LNCaP clone FGC (cell line): Measurements from ENCODE around the gene KCTD16.

Experiments
- DNase-seq: peaks from one replicate; pipeline ENCODE4 v3.0.0-alpha.2; 2011; ENCODE audit warnings: low read depth
- H3K4me3 ChIP-seq: 2 replicates; pipeline ENCODE4 v1.5.1; 2011; ENCODE audit warnings: mild to moderate bottlenecking, low read depth, low read length, control low read depth
- CTCF ChIP-seq: IDR thresholded peaks from 2 replicates; pipeline ENCODE4 v1.5.1; 2012; ENCODE audit warnings: mild to moderate bottlenecking; ENCODE audit not compliant: control insufficient read depth, insufficient read depth; ENCODE audit errors: extremely low read depth

Gene KCTD16

GRCh38 chr5:144307736-144308135, 137.1 kb downstream of the KCTD16 start:
- H3K4me3 ChIP-seq: no peak overlapping the region
- no peak for DNase-seq
- TF ChIP-seq CTCF: no peak

DNA sequence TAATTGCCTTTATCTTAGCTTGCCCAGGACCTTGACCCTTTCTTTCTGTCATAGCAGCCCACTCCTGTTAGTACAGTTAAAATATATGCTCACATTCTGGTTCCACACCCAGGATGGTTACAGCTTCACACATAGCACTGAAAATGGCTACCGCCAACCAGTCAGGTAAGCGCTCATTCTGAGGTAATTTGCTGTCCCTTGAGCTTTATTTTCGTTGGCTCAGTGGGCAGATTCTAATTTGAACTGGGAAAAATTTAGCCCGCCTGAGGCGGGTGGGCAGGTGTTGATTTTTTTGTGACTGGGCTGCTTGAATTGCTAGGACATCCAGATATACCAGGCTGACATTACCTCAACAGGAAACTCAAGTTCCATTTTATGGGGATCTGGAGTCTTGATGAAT, 137.5 kb downstream of the KCTD16 start:
- TF ChIP-seq CTCF: no peak
- no peak for DNase-seq
- H3K4me3 ChIP-seq: no peak overlapping the region

- DNase-seq: no peak
- no peak overlapping the region for H3K4me3 ChIP-seq
Measured at GRCh38 chr5:144308906-144309670, 138.4 kb downstream of the KCTD16 start.

GRCh38 chr5:144310621-144311020, 139.9 kb downstream of the KCTD16 start:
- TF ChIP-seq CTCF: no peak
- H3K4me3 ChIP-seq: no peak overlapping the region
- no peak for DNase-seq

More at GRCh38 chr5:144308906-144309670, 138.4 kb downstream of the KCTD16 start:
- no peak for TF ChIP-seq CTCF

DNA sequence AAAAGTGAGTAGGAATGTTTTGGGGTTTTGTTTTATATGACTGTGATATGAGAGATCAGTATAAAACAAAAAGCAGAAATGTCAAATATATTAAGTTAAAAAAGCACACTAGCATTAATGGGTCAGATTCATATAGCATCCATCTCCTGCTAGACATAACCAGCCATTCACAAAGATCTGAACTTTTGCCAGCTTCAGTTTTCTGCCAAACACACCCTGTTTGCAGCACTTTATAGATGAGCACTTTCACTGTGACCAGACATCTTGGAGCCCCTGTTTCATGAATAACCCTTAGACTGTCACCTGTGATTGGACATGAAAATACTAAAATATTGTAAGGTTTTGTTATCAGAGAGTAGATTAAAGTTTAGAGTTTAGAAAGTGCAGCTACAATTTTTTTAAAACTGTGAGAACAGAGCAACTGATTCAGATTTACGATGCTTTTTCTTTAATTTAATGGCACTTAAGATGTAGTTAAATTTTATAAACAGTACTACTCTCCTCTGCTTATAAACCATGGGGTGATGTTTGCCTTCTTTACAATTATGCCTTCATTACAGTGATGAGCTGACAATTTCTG, 142.6 kb downstream of the KCTD16 start:
- DNase-seq: no peak
- no peak overlapping the region for H3K4me3 ChIP-seq
- no peak for TF ChIP-seq CTCF

DNA sequence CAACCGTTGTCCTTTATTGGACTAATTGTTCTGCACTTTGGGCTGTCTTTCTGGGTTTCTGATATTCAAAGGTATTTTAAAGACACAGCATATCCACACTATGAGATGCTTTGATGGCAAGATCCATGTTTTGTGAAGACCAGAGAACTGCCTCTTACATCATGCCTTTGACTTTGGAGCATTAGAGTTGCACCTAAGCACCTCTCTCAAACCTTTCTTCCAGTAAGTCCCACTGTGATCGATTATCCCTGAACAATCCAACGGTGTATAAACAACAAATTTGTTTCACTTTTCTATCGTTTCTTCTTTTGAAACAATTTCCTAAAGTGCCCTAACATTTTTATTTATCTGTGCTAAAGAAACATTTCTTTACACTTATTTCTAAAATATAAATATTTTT, 144.4 kb downstream of the KCTD16 start:
- H3K4me3 ChIP-seq: no peak overlapping the region
- no peak for TF ChIP-seq CTCF
- DNase-seq: no peak
